ENCODE results near the gene VPS51.

DNA sequence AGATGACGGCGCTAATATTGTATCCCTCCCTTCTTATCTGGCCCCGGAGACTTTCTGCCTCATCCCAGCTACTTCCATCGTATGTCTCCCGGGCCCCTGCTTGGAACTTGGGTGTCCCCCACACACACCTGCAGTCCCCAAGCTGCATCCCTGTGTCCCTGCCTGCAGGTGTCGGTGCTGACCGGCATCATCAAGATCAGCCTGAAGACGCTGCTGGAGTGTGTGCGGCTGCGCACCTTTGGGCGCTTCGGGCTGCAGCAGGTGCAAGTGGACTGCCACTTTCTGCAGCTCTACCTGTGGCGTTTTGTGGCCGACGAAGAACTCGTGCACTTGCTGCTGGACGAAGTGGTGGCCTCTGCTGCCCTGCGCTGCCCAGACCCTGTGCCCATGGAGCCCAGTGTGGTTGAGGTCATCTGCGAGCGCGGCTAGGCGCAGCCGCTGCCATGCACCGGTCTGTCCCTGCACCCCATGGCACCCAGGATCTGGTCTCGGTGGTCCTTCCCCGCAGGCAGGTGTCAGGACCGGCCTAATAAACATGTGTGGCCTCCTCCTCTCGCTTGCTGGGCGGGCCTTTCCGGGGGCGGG is 15.2 kb downstream of the VPS51 start:
- TF ChIP-seq, protein P1, sequence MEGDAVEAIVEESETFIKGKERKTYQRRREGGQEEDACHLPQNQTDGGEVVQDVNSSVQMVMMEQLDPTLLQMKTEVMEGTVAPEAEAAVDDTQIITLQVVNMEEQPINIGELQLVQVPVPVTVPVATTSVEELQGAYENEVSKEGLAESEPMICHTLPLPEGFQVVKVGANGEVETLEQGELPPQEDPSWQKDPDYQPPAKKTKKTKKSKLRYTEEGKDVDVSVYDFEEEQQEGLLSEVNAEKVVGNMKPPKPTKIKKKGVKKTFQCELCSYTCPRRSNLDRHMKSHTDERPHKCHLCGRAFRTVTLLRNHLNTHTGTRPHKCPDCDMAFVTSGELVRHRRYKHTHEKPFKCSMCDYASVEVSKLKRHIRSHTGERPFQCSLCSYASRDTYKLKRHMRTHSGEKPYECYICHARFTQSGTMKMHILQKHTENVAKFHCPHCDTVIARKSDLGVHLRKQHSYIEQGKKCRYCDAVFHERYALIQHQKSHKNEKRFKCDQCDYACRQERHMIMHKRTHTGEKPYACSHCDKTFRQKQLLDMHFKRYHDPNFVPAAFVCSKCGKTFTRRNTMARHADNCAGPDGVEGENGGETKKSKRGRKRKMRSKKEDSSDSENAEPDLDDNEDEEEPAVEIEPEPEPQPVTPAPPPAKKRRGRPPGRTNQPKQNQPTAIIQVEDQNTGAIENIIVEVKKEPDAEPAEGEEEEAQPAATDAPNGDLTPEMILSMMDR (IDR thresholded peaks at IDR 0.05; ENCODE audit: low read length), result no peak
- no peak for TF ChIP-seq EZH2 (IDR thresholded peaks at IDR 0.05; ENCODE audit: borderline replicate concordance, low read length)
